Mesendoderm (in vitro differentiated cells): ENCODE data around the gene TMEM17.

ENCODE experiments used
- DNase-seq: peaks from one replicate; pipeline ENCODE4 v3.0.0; 2013
- H2AK5ac ChIP-seq: 2 replicates; pipeline ENCODE4 v1.6.1; 2013; ENCODE audit warnings: low read length, inconsistent platforms
- H2BK120ac ChIP-seq: 2 replicates; pipeline ENCODE4 v1.6.1; 2013; ENCODE audit warnings: low read depth, mild to moderate bottlenecking, low read length, moderate library complexity, mixed read lengths
- H2BK15ac ChIP-seq: replicated peaks from 2 replicates; pipeline ENCODE4 v1.6.1; 2013; ENCODE audit warnings: low read depth, mild to moderate bottlenecking, moderate library complexity
- H2BK5ac ChIP-seq: 2 replicates; pipeline ENCODE4 v1.6.1; 2013; ENCODE audit warnings: low read length, inconsistent platforms
- H3K18ac ChIP-seq: 2 replicates; pipeline ENCODE4 v1.6.1; 2013; ENCODE audit warnings: mild to moderate bottlenecking, low read length, mixed read lengths
- H3K23ac ChIP-seq: one replicate; pipeline ENCODE4 v1.6.1; 2013; ENCODE audit warnings: low read length
- H3K27ac ChIP-seq: 2 replicates; pipeline ENCODE4 v1.5.1; 2013; ENCODE audit warnings: low read depth, mild to moderate bottlenecking, inconsistent platforms, low read length, moderate library complexity
- H3K27me3 ChIP-seq: 2 replicates; pipeline ENCODE4 v1.6.1; 2013; ENCODE audit warnings: low read length, control low read depth, mild to moderate bottlenecking, inconsistent platforms; ENCODE audit not compliant: insufficient read depth, poor library complexity
- H3K36me3 ChIP-seq: 2 replicates; pipeline ENCODE4 v1.6.1; 2013; ENCODE audit warnings: low read length, inconsistent platforms; ENCODE audit not compliant: control insufficient read depth, insufficient read depth
- H3K4ac ChIP-seq: one replicate; pipeline ENCODE4 v1.6.1; 2013; ENCODE audit warnings: low read depth, mild to moderate bottlenecking, low read length, moderate library complexity
- H3K4me1 ChIP-seq: 2 replicates; pipeline ENCODE4 v1.6.1; 2013; ENCODE audit warnings: low read depth, low read length, inconsistent platforms; ENCODE audit not compliant: control insufficient read depth
- H3K4me2 ChIP-seq: 2 replicates; pipeline ENCODE4 v1.6.1; 2013; ENCODE audit warnings: low read length
- H3K4me3 ChIP-seq: 2 replicates; pipeline ENCODE4 v1.5.1; 2013; ENCODE audit warnings: mild to moderate bottlenecking, low read length
- H3K56ac ChIP-seq: one replicate; pipeline ENCODE4 v1.6.1; 2013; ENCODE audit warnings: low read length
- H3K79me1 ChIP-seq: 2 replicates; pipeline ENCODE4 v1.6.1; 2013; ENCODE audit warnings: low read length, inconsistent platforms
- H3K79me2 ChIP-seq: 2 replicates; pipeline ENCODE4 v1.6.1; 2013; ENCODE audit warnings: mild to moderate bottlenecking, low read length; ENCODE audit not compliant: control insufficient read depth, insufficient read depth
- H3K9ac ChIP-seq: 2 replicates; pipeline ENCODE4 v1.6.1; 2013; ENCODE audit warnings: low read length, inconsistent platforms
- H4K5ac ChIP-seq: one replicate; pipeline ENCODE4 v1.6.1; 2013; ENCODE audit warnings: low read length
- H4K8ac ChIP-seq: one replicate; pipeline ENCODE4 v1.6.1; 2013; ENCODE audit warnings: low read depth, mild to moderate bottlenecking, control low read depth, low read length, moderate library complexity
- WGBS: extraction: QIAGEN DNeasy Blood & Tissue Kit; methylation state at CpG from one replicate; pipeline ENCODE4 v1.1.7; 2013; ENCODE audit warnings: low lambda C conversion rate, missing lambda C conversion rate; ENCODE audit not compliant: insufficient coverage; ENCODE audit errors: extremely low coverage; 5-methylcytosine and 5-hydroxymethylcytosine counted together

TMEM17 gene

GRCh38 chr2:62485761-62486438 lies 20.1 kb downstream of the TMEM17 start:
- Histone ChIP-seq H2BK120ac (no peak overlapping the region), H2AK5ac (no peak overlapping the region), H4K5ac (no peak overlapping the region), H3K9ac (no peak overlapping the region), H2BK5ac (no peak overlapping the region), H3K4ac (no peak overlapping the region), H3K27me3 (no peaks in the 10 kb centered on the region), H3K79me1 (no peaks in the 10 kb centered on the region), H3K4me3 (no peak overlapping the region), H3K18ac (no peak overlapping the region), H3K36me3 (no peaks in the 10 kb centered on the region), H2BK15ac (no peak overlapping the region), H3K56ac (no peak overlapping the region), H3K4me2 (no peak overlapping the region), H3K27ac (no peak overlapping the region), H3K23ac (no peak overlapping the region), H3K4me1 (no peaks in the 10 kb centered on the region), H4K8ac (no peak overlapping the region), H3K79me2 (no peaks in the 10 kb centered on the region)
- DNase-seq, result no peak
- WGBS, result no CpG with 5 or more reads among the region's 5 CpGs

GRCh38 chr2:62482558-62483352 lies 23.2 kb downstream of the TMEM17 start:
- no peaks in the 10 kb centered on the region for H3K27me3 ChIP-seq
- H3K4ac ChIP-seq, result no peak overlapping the region
- no peak overlapping the region for H2BK5ac ChIP-seq
- DNase-seq, result no peak
- H4K8ac ChIP-seq, result no peak overlapping the region
- H3K79me2 ChIP-seq, result no peaks in the 10 kb centered on the region
- H2BK120ac ChIP-seq, result no peak overlapping the region
- H3K23ac ChIP-seq, result no peak overlapping the region
- no peak overlapping the region for H3K27ac ChIP-seq
- H2BK15ac ChIP-seq, result no peak overlapping the region
- H2AK5ac ChIP-seq, result no peak overlapping the region
- H4K5ac ChIP-seq, result no peak overlapping the region
- H3K4me2 ChIP-seq, result no peak overlapping the region
- no peaks in the 10 kb centered on the region for H3K36me3 ChIP-seq
- no peak overlapping the region for H3K18ac ChIP-seq
- H3K9ac ChIP-seq, result no peak overlapping the region
- H3K56ac ChIP-seq, result no peak overlapping the region
- H3K4me1 ChIP-seq, result no peaks in the 10 kb centered on the region
- WGBS, result no CpG with 5 or more reads among the region's 6 CpGs
- H3K4me3 ChIP-seq, result no peak overlapping the region
- no peaks in the 10 kb centered on the region for H3K79me1 ChIP-seq

- no peak overlapping the region for H2AK5ac ChIP-seq
- no peak overlapping the region for H3K56ac ChIP-seq
- H3K4ac ChIP-seq, result no peak overlapping the region
- no peak overlapping the region for H3K18ac ChIP-seq
- whole genome bisulfite sequencing, result no CpG with 5 or more reads among the region's 3 CpGs
- H3K27ac ChIP-seq, result no peak overlapping the region
- H4K8ac ChIP-seq, result no peak overlapping the region
- no peaks in the 10 kb centered on the region for H3K27me3 ChIP-seq
- H3K79me2 ChIP-seq, result no peaks in the 10 kb centered on the region
- H2BK5ac ChIP-seq, result no peak overlapping the region
- H3K4me2 ChIP-seq, result no peak overlapping the region
- DNase-seq, result no peak
- no peak overlapping the region for H3K9ac ChIP-seq
- no peak overlapping the region for H3K4me3 ChIP-seq
- H3K4me1 ChIP-seq, result peaks cover 6% of the 10 kb centered on the region
- H3K36me3 ChIP-seq, result no peaks in the 10 kb centered on the region
- no peak overlapping the region for H4K5ac ChIP-seq
- no peak overlapping the region for H3K23ac ChIP-seq
- no peak overlapping the region for H2BK120ac ChIP-seq
- no peak overlapping the region for H2BK15ac ChIP-seq
- no peaks in the 10 kb centered on the region for H3K79me1 ChIP-seq
These were observed 26.1 kb downstream of the TMEM17 start for GRCh38 chr2:62479917-62480316.

GRCh38 chr2:62478093-62478580 lies 27.9 kb downstream of the TMEM17 start:
- no peak overlapping the region for H3K56ac ChIP-seq
- no peaks in the 10 kb centered on the region for H3K27me3 ChIP-seq
- H4K5ac ChIP-seq, result no peak overlapping the region
- H3K9ac ChIP-seq, result no peak overlapping the region
- H3K79me1 ChIP-seq, result no peaks in the 10 kb centered on the region
- peak; percentile 50 for DNase-seq
- H3K18ac ChIP-seq, result no peak overlapping the region
- H3K27ac ChIP-seq, result no peak overlapping the region
- no CpG with 5 or more reads among the region's 3 CpGs for WGBS
- H4K8ac ChIP-seq, result no peak overlapping the region
- no peak overlapping the region for H2AK5ac ChIP-seq
- H3K79me2 ChIP-seq, result no peaks in the 10 kb centered on the region
- H3K23ac ChIP-seq, result no peak overlapping the region
- H3K36me3 ChIP-seq, result no peaks in the 10 kb centered on the region
- H3K4ac ChIP-seq, result no peak overlapping the region
- H2BK15ac ChIP-seq, result no peak overlapping the region
- H2BK120ac ChIP-seq, result no peak overlapping the region
- H3K4me1 ChIP-seq, result peaks cover 7% of the 10 kb centered on the region
- H3K4me2 ChIP-seq, result no peak overlapping the region
- H3K4me3 ChIP-seq, result no peak overlapping the region
- no peak overlapping the region for H2BK5ac ChIP-seq

- Histone ChIP-seq H3K56ac (no peak overlapping the region), H3K27me3 (no peaks in the 10 kb centered on the region), H3K4me3 (no peak overlapping the region), H2BK5ac (no peak overlapping the region), H3K9ac (no peak overlapping the region), H3K27ac (no peak overlapping the region), H3K79me2 (no peaks in the 10 kb centered on the region), H4K8ac (no peak overlapping the region), H3K23ac (no peak overlapping the region), H3K18ac (no peak overlapping the region), H3K79me1 (no peaks in the 10 kb centered on the region), H2BK15ac (no peak overlapping the region), H2AK5ac (no peak overlapping the region), H2BK120ac (no peak overlapping the region), H3K4ac (no peak overlapping the region), H3K4me2 (no peak overlapping the region), H3K36me3 (no peaks in the 10 kb centered on the region), H3K4me1 (peaks cover 7% of the 10 kb centered on the region), H4K5ac (no peak overlapping the region)
- DNase-seq, result peak; percentile 70
- WGBS, result no CpG with 5 or more reads among the region's 4 CpGs
These were observed 28.4 kb downstream of the TMEM17 start for GRCh38 chr2:62477573-62477972.
